AG08396 (cell line): Measurements from ENCODE around the gene FGF21.
"Not testable (repeated sequence)": the region's sequence is repeated elsewhere in the genome, so short reads cannot be mapped to it uniquely, and the experiment has no call there.

Experiments used
- DNase-seq: peaks from one replicate; pipeline ENCODE4 v3.0.0; 2012; ENCODE audit warnings: low spot score, mixed read lengths

FGF21 gene

GRCh38 chr19:48787331-48787730 is 32.0 kb downstream of the FGF21 start:
- DNase-seq = not testable (repeated sequence)

- DNase-seq = no peak
Measured at GRCh38 chr19:48793271-48793670, 37.9 kb downstream of the FGF21 start.

GRCh38 chr19:48794291-48794690 is 39.0 kb downstream of the FGF21 start:
- no peak for DNase-seq

- peak; percentile 92 for DNase-seq
Measured at GRCh38 chr19:48795055-48795684, 39.8 kb downstream of the FGF21 start.

GRCh38 chr19:48795685-48796070 is 40.4 kb downstream of the FGF21 start:
- DNase-seq = no peak

GRCh38 chr19:48796298-48797083 is 41.2 kb downstream of the FGF21 start:
- no peak for DNase-seq

DNA sequence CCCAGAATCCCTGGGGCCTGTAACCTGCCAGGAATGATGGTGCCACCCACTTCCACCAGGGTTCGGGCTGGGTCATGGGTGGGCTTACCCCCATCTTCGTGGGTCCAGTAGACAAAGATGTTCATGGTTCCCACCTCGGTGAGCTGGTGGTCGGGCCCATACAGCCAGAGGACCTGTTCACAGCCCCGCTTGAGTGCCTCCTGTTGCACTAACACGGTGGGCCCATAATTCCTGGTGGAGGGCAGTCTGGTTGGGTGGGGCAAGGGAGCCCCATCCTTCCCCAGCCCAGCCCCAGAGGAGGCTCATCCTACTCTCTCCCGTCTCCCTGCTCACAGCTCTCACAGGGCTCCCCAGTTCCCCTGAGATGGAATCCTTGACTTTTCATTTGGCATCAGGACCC is 41.8 kb downstream of the FGF21 start:
- no peak for DNase-seq

GRCh38 chr19:48798937-48799336 is 43.6 kb downstream of the FGF21 start:
- no peak for DNase-seq

DNA sequence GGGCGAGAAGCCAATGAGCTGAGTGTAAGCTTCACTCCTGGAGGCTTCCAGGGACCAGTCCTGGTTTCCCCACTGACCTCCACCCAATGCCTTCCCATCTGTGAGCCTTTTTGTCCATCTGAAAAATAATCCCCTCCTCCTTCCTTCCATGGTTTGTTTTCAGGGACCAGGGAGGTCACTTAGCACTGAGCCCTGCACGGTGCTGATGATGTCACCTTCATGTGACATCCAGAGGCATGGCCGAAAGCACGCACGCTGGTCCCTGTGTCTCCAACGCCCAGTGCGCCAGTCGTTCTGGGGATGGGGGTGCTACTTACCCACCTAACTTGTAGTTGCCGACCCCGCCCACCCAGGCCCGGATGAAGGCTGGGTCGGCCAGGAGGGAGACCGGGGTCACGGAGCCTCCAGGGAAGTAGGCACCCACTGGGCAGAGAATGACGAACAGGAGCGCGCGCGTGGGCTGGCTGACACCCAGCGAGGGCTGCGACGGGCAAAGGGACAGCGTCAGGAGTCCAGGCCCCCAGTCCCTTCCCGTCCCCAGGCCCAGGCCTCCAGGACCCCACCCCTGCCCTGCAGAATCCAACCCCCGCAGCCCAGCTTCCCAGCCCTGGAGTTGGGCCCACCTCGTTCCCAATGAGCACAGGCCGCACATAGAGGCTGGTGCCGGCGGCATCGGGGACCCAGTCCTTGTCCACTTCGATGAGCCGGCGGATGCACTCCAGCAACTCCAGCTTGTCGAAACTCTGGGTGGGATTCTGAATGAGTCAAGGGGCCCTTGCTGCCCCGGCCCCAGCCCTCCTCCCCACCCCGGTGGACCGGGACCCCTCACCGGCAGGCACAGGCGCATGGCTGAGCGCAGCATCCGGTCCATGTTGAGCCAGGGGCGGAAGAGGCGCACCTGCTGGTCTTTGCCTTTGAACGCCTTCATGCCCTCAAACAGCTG is 44.3 kb downstream of the FGF21 start:
- no peak for DNase-seq

GRCh38 chr19:48802623-48803022 is 47.3 kb downstream of the FGF21 start:
- no peak for DNase-seq

GRCh38 chr19:48804496-48804895 is 49.2 kb downstream of the FGF21 start:
- no peak for DNase-seq

DNA sequence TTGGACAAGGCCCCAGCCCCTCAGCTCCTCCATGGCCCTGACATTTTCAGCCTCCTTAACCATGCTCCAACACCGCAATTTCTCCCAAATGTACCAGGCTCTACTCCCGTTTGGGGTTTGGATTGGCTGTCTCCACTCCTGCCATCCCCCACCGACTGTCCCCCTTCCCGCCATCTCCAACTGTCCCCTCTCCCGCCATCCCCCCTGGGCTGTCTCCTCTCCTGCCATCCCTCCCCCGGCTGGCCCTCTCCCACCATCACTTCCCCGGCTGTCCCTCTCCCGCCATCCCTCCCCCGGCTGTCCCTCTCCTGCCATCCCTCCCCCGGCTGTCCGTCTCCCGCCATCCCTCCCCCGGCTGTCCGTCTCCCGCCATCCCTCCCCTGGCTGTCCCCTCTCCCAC is 50.1 kb downstream of the FGF21 start:
- no peak for DNase-seq

DNA sequence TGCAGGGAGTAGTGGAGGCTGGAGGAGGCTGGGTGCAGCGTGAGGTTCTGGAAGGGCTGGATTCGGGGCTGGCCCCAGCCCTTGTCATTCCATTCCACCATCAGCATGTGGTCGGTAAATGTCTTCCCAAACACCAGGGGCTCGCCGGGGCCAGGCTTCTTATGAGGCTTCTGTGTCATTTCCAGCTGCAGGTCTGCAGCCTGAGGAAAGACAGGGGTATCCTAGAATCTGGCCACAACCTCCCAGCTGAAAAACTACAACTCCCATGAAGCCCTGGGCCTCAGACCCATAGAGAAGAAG is 51.1 kb downstream of the FGF21 start:
- DNase-seq = no peak

DNA sequence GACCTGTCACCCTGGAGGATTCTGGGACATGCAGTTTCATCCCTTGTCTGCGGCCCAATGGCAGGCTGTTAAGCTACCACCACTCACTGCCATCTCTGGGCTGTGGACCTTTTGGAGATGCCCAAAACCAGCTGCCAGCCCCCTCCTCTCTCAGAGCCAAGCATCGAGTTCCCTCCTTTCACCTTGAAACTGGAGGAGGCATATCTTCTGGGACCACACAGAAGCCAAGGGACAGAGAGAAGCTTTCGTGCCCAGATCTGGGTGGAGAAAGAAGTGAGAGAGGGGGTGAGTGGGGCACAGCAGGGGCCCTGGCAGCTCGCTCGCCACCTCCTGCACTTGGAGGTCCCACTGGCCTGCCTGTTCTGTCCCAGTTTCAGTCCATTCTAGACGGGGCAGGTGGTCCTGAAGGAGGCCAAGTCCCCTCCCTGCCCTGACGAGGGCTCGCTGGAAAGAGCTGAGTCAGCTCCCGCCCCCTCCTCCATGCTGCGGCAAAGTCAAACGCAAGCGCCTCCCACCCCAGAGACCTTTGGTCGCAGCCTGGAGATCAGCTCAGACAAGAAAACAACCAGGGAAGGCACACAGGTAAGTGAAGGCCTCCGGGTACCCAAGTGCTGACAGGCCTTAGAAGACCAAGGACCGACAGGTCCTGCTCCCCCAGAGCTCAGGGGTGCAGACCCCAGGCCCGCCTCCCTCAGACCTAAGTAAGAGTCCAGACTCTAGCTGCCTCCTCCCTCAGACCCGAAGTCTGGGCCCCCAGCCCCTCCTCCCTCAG is 51.7 kb downstream of the FGF21 start:
- DNase-seq = peak; percentile 77

GRCh38 chr19:48807590-48808308 is 52.4 kb downstream of the FGF21 start:
- DNase-seq = no peak
